ENCODE measurements around the gene AK5.

DNA sequence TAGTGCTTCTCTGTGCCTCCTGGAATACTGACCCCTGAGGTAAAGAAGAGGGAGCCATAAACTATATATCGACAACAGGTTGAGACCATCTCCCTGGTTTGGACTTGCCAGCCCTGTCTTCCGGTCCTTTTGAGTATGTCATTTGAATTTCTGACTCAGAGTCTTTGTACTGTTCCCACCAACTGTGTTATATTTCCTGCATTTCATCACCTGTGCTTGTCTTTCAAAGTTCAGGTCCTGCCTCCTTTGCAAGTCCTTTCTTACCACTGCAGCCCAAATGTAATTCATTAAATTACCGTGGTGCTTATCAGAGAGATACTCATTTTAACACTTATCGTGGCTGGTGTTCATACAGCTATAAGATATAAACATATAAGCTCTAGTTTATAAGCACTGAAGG lies 10.7 kb downstream of the AK5 start:
- TF ChIP-seq BHLHE40 (IDR thresholded peaks at IDR 0.05; ENCODE audit: low read depth, low read length): no peak
- TF ChIP-seq, protein P1, sequence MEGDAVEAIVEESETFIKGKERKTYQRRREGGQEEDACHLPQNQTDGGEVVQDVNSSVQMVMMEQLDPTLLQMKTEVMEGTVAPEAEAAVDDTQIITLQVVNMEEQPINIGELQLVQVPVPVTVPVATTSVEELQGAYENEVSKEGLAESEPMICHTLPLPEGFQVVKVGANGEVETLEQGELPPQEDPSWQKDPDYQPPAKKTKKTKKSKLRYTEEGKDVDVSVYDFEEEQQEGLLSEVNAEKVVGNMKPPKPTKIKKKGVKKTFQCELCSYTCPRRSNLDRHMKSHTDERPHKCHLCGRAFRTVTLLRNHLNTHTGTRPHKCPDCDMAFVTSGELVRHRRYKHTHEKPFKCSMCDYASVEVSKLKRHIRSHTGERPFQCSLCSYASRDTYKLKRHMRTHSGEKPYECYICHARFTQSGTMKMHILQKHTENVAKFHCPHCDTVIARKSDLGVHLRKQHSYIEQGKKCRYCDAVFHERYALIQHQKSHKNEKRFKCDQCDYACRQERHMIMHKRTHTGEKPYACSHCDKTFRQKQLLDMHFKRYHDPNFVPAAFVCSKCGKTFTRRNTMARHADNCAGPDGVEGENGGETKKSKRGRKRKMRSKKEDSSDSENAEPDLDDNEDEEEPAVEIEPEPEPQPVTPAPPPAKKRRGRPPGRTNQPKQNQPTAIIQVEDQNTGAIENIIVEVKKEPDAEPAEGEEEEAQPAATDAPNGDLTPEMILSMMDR (IDR thresholded peaks at IDR 0.05): no peak
- TF ChIP-seq POLR2A (IDR thresholded peaks at IDR 0.05; ENCODE audit: low read length): no peak

Measured in A549 (cell line).